ENCODE measurements around the gene RPL35A.

DNA sequence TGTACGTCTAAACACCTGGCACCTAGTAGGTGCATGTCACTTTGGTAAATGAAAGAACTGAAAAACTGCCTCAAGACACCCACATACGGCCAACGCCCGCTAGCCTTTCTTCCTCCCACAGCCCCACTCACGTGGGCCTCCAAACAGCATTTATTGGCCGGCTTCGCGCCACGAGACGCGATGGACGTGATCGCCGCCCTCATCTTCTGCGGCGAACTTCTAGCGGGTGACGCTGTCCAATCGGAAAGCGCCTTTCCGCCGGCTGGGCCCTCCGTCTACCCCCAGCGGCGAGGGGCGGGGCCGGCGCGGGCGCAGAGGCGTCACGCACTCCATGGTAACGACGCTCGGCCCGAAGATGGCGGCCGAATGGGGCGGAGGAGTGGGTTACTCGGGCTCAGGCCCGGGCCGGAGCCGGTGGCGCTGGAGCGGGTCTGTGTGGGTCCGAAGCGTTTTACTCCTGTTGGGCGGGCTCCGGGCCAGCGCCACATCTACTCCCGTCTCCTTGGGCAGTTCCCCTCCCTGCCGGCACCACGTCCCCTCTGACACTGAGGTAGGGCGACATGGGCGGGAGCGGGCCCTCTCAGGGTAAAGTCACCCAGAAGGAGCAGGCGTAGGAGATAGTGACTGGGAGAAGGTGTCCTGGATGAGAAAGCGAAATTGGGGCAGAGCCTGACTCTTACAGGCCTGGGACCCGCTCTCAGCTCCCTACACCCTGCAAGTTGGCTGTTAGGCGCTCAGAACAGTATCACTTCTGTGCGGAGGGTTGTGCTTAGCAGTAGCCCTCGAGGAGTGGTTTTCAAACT is 10.1 kb downstream of the RPL35A start, which contains the start of gene LMLN:
- peak in 1 of 2 donors; percentile 79 for TF ChIP-seq POLR2A (IDR thresholded peaks at IDR 0.05)
- TF ChIP-seq, protein P1, sequence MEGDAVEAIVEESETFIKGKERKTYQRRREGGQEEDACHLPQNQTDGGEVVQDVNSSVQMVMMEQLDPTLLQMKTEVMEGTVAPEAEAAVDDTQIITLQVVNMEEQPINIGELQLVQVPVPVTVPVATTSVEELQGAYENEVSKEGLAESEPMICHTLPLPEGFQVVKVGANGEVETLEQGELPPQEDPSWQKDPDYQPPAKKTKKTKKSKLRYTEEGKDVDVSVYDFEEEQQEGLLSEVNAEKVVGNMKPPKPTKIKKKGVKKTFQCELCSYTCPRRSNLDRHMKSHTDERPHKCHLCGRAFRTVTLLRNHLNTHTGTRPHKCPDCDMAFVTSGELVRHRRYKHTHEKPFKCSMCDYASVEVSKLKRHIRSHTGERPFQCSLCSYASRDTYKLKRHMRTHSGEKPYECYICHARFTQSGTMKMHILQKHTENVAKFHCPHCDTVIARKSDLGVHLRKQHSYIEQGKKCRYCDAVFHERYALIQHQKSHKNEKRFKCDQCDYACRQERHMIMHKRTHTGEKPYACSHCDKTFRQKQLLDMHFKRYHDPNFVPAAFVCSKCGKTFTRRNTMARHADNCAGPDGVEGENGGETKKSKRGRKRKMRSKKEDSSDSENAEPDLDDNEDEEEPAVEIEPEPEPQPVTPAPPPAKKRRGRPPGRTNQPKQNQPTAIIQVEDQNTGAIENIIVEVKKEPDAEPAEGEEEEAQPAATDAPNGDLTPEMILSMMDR (IDR thresholded peaks at IDR 0.05) = peak in 1 of 4 experiments; percentile 1
